ENCODE measurements around the gene PER3.
"Not testable (repeated sequence)": the region's sequence is repeated elsewhere in the genome, so short reads cannot be mapped to it uniquely, and the experiment has no call there.

PER3 gene

GRCh38 chr1:7780976-7781375 lies 3.1 kb upstream of the PER3 start:
- DNase-seq, result no peak

- peak; percentile 17 to 48 (median 45) for DNase-seq
Observed at GRCh38 chr1:7781501-7781900, 2.6 kb upstream of the PER3 start.

DNA sequence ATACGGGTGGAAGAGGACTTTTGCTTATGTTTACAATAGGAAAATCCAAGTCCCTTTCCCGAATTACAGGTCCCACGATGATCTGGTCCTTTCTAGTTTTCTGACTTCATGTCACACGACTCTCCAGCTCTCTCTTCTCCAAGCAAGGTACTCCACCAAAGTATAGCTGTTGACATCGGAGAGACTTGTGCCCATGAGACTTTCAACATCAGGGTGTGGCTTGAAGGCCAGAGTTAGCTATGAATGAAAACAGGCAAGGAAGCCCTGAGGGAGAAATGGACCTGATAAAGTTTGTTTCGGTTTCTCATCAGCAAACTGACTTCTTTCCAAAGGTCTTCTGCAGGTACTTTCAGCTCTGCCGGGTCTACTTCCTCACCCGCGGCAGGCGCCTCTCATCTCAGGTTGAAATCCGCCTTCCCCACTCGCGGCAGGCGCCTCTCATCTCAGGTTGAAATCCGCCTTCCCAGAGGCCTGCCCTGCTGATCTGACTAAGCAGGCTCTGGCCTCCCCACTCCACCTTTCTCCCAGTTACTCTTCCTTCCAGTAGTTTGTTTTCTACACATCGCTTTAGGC lies 2.1 kb upstream of the PER3 start:
- peak in 1 of 3 donors; percentile 17 for DNase-seq

DNA sequence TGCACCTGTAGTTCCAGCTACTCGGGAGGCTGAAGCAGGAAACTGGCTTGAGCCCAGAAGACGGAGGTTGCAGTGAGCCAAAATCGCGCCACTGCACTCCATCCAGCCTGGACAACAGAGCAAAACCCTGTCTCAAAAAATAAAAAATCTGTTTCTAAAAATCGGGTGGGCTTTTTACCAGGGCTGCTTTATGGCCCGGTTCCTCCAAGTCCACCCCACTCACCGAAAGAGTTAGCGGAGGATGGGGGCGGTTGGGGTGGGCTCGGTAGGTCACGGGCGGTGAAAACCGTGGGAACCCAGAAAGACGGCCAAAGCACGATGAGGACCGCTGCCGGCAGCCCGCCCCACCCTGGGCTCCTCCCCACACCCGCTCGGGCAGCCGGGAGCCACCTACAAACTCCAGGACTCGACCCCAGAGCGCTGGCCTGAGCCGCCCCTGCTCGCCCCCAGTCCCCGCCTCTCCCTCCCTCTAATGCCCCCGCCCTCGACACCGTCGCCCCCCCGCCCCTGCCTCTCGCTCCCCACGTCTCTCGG lies 846 bp upstream of the PER3 start:
- DNase-seq, result peak; percentile 46 to 78 (median 59)

DNA sequence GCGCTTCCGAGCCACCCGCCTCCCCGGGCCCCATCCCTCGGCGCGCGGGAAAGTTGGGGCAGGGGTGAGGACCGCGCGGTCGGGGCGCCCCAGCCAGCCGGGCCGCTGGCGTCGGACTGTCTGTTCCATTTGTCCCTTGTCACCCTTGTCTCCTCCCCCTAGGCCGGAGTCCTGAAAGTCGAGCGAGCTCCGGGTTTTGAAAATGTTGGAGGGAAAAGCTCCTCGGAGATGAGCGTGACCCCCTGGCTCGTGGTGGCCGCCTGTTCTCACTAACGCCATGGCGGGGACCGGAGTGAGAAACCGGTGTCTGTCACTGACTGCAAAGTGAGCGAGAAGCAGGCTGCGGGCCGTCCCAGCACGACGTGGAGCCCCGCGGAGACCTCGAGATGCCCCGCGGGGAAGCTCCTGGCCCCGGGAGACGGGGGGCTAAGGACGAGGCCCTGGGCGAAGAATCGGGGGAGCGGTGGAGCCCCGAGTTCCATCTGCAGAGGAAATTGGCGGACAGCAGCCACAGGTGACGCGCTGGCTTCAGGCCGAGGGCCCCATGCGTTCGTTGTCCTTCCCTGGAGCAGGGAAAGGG lies 491 bp downstream of the PER3 start:
- DNase-seq, result no peak

GRCh38 chr1:7785108-7785507 lies 1.0 kb downstream of the PER3 start:
- DNase-seq, result no peak

DNA sequence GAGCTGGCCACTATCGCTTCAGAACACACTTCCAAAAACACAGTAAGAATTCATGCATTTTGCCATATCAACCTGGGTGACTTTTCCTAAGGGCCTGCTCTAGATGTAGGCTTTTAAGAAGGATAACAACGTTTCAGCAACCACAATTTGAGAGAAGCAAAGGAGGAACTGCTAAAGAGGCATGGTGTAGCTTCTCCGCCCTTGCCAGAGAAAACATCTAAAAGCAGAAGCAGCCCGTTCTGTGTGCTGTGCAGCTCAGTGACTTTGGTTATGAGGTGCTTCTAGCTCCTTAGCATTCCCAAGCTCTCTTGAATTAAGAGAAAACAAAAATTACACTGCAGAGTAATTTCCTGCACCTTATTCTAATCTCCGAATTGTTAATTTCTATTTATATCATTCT lies 2.7 kb downstream of the PER3 start:
- peak; percentile 46 to 51 (median 47) for DNase-seq

GRCh38 chr1:7789828-7790227 lies 5.7 kb downstream of the PER3 start:
- no peak for DNase-seq

GRCh38 chr1:7791027-7791426 lies 6.9 kb downstream of the PER3 start:
- not testable (repeated sequence) for DNase-seq

- DNase-seq, result no peak
Observed at GRCh38 chr1:7795406-7795805, 11.3 kb downstream of the PER3 start.

DNA sequence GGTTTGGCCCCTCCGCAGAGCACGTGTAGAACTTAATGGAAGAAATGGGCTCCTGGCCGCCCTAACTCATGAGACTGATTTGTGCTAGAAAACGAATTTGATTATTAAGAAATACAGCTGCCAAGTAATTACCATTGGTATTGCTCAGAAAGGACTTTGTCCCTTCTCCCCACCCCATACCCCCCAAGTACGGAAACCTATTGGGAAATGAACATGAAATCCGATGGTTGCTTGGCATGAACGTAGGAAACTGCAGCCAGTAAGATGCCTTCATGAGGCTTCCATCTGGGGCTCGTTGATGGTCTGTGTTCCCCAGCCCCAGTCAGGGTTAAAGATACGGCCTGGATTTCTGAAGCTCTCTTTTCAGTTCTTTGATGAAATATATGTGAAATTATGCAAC lies 21.4 kb downstream of the PER3 start:
- no peak for DNase-seq

- DNase-seq, result peak; percentile 38 to 74 (median 73)
Observed at GRCh38 chr1:7808253-7808844, 24.3 kb downstream of the PER3 start.

GRCh38 chr1:7809742-7810141 lies 25.7 kb downstream of the PER3 start:
- DNase-seq, result no peak

DNA sequence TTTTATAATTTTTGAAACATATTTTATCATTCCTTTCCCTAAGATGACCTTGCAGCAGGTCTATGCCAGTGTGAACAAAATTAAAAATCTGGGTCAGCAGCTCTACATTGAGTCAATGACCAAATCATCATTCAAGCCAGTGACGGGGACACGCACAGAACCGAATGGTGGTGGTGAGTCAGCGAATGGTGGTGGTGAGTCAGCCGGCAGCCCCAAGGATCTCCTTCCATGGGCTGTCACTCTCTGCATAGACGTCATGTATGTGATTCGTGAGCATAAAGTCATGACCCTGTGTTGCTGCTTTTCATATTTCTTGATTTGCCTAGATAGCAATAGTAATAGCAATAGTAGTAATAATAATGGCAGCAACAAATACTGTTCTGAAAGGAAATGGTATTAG lies 26.3 kb downstream of the PER3 start:
- DNase-seq, result peak; percentile 93 to 96 (median 95)

- peak; percentile 74 to 83 (median 83) for DNase-seq
Observed at GRCh38 chr1:7811476-7811875, 27.4 kb downstream of the PER3 start.

DNA sequence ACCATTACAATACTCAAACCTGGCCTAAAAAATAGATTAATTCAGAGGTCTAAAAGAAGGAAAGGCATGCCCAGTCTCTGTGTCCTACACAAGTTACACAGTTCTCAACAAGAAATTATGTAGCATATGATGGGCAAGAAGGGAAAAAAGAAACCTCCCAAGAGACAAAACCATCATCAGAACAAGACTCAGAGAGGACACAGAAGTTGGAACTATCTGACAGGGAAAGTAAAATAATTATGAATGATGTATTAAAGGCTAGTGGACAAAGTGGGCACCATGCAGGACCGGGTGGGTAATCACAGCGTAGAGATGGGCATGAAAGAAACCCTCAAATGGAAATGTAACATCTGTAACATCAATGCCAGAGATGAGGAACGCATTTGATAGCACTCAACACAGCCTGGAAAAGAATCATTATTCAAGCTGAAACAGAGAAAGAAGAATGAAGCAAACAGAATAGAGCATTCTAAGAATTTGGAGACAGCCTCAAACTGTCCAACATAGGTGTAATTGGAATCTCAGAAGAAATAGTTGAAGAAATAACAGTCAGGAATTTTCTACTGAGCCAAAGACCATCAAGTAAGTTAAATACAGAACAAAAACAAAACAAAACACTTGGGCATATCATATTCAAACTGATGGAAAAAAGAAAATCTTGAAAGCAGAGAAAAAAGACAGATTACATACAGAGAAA lies 29.7 kb downstream of the PER3 start:
- no peak for DNase-seq

DNA sequence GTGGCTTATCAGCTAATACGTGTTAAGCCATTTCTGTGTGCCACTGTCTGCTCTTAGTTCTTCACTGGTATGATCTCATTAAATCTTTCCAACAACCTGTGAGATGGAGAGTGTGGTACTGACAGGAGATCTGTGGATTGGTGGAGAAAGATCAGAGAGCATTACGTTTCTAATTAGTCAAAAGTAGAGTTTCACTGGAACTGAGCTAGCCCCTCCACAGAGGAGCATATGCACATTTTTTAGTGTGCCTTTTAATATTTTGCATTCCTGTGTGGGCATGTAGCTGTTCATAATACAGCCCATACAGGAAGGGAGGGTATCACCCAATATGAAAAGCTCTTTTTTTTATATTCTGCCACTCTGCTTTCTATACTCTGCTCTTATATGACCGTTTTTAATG lies 37.2 kb downstream of the PER3 start:
- DNase-seq, result no peak

DNA sequence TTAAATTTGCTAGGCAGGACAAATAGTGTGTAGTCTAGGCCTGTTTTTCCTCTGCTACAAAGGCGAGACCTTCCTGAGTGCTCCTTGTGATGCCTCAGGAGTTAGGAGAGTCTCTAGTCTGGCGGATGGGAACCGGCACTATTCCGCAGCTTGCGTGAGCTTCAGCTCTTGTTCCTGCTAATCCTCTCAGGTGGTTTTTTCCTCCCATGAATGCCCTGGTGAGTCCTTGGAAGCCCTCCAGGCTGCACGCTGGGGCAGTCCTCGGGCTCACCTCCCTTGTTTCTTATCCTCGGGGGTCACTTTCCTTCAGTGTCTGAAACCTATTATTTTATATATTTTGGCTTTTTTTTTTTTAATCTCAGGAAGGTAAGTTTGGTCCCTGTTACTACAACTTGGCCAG lies 40.6 kb downstream of the PER3 start:
- DNase-seq, result no peak

GRCh38 chr1:7826363-7826762 lies 42.3 kb downstream of the PER3 start:
- DNase-seq, result no peak

GRCh38 chr1:7827126-7827955 lies 43.2 kb downstream of the PER3 start:
- DNase-seq, result peak in 2 of 3 donors; percentile 17 to 28

DNA sequence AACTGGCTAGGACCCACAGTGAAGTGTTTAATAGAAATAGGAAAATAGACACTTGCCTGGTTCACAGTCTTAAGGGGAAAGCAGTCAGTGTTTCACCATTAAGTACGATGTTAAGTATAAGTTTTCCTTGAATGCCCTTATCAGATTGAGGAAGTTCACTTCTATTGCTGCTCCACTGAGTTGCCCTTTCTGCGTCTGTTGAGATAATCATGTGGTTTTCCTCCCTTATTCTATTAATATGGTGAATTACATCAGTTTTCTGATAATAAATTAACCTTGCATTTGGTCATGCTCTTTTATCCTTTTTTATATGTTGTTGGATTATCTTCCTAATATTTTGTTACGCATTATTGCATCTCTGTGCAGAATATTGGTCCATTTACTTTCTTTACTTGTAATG lies 47.4 kb downstream of the PER3 start:
- DNase-seq, result peak; percentile 37 to 65 (median 61)

GRCh38 chr1:7833035-7833434 lies 48.9 kb downstream of the PER3 start:
- no peak for DNase-seq

GRCh38 chr1:7838714-7839113 lies 54.6 kb downstream of the PER3 start:
- DNase-seq, result no peak
